Measurements from ENCODE around the gene CRABP1. TPM values are rescaled to one million over a fixed set of nuclear protein-coding genes. Genes with fewer than 3 reads are reported as not detected.

Gene CRABP1
- total RNA-seq, 1 experiment from 2014 or later: not detected

- Histone ChIP-seq H3K27me3 (ENCODE audit: insufficient read depth, low read depth) (peaks cover 18% of the 10 kb centered on the region), H3K79me2 (ENCODE audit: low read depth) (no peaks in the 10 kb centered on the region), H3F3A (ENCODE audit: insufficient read depth, low read depth) (no peaks in the 10 kb centered on the region), H3K36me3 (ENCODE audit: low read depth) (no peaks in the 10 kb centered on the region), H3K9me3 (ENCODE audit: insufficient read depth, low read depth) (no peaks in the 10 kb centered on the region), H2AFZ (no peak overlapping the region), H3K27ac (no peak overlapping the region), H3K4me3 (no peak overlapping the region), H3K9me2 (ENCODE audit: insufficient read depth) (no peaks in the 10 kb centered on the region), H3K4me1 (replicated peaks; ENCODE audit: insufficient read depth) (no peaks in the 10 kb centered on the region), H3K4me2 (no peak overlapping the region), H4K20me1 (ENCODE audit: insufficient read depth) (no peaks in the 10 kb centered on the region)
- DNase-seq: peak in 1 of 2 experiments; percentile 56
- intact Hi-C loops (cut with micrococcal nuclease; ENCODE audit: unreplicated experiment): no loop called here
- no TSS peak for BruUV-seq (replicated peaks)
- TF ChIP-seq EZH2 (IDR thresholded peaks at IDR 0.05; ENCODE audit: low read depth): no peak
- TF ChIP-seq CTCF (conservative IDR thresholded peaks at IDR 0.05): no peak
- ChIA-PET POLR2A (ENCODE audit: unreplicated experiment) (no interaction called here), CTCF (no interaction called here)
Measured at GRCh38 chr15:78392430-78392829, 52.3 kb downstream of the CRABP1 start.

- Histone ChIP-seq H4K20me1 (ENCODE audit: insufficient read depth) (no peaks in the 10 kb centered on the region), H2AFZ (no peak overlapping the region), H3K36me3 (ENCODE audit: low read depth) (no peaks in the 10 kb centered on the region), H3K4me1 (replicated peaks; ENCODE audit: insufficient read depth) (no peaks in the 10 kb centered on the region), H3K9me3 (ENCODE audit: insufficient read depth, low read depth) (no peaks in the 10 kb centered on the region), H3K9me2 (ENCODE audit: insufficient read depth) (no peaks in the 10 kb centered on the region), H3F3A (ENCODE audit: insufficient read depth, low read depth) (no peaks in the 10 kb centered on the region), H3K4me3 (no peak overlapping the region), H3K79me2 (ENCODE audit: low read depth) (no peaks in the 10 kb centered on the region), H3K27ac (no peak overlapping the region), H3K27me3 (ENCODE audit: insufficient read depth, low read depth) (peaks cover 12% of the 10 kb centered on the region; the same call in 1 of the 2 replicates), H3K4me2 (no peak overlapping the region)
- ChIA-PET CTCF (no interaction called here), POLR2A (ENCODE audit: unreplicated experiment) (no interaction called here)
- TF ChIP-seq EZH2 (IDR thresholded peaks at IDR 0.05; ENCODE audit: low read depth): no peak
- TF ChIP-seq CTCF (conservative IDR thresholded peaks at IDR 0.05): no peak
- BruUV-seq (replicated peaks): no TSS peak
- no peak for DNase-seq
- intact Hi-C loops (cut with micrococcal nuclease; ENCODE audit: unreplicated experiment): no loop called here
Measured at GRCh38 chr15:78393137-78393536, 53.0 kb downstream of the CRABP1 start.

GRCh38 chr15:78394026-78394425, 53.9 kb downstream of the CRABP1 start:
- DNase-seq: no peak
- no peaks in the 10 kb centered on the region for H3K9me3 ChIP-seq (ENCODE audit: insufficient read depth, low read depth)
- H3K4me1 ChIP-seq (replicated peaks; ENCODE audit: insufficient read depth): no peaks in the 10 kb centered on the region
- no peaks in the 10 kb centered on the region for H3K79me2 ChIP-seq (ENCODE audit: low read depth)
- H3K36me3 ChIP-seq (ENCODE audit: low read depth): no peaks in the 10 kb centered on the region
- H3K9me2 ChIP-seq (ENCODE audit: insufficient read depth): no peaks in the 10 kb centered on the region
- H3F3A ChIP-seq (ENCODE audit: insufficient read depth, low read depth): no peaks in the 10 kb centered on the region
- no peak overlapping the region for H3K4me3 ChIP-seq
- H3K27ac ChIP-seq: no peak overlapping the region
- ChIA-PET CTCF (no interaction called here), POLR2A (ENCODE audit: unreplicated experiment) (no interaction called here)
- no peaks in the 10 kb centered on the region for H4K20me1 ChIP-seq (ENCODE audit: insufficient read depth)
- no TSS peak for BruUV-seq (replicated peaks)
- H3K4me2 ChIP-seq: no peak overlapping the region
- TF ChIP-seq EZH2 (IDR thresholded peaks at IDR 0.05; ENCODE audit: low read depth) (no peak), CTCF (conservative IDR thresholded peaks at IDR 0.05) (no peak)
- intact Hi-C loops (cut with micrococcal nuclease; ENCODE audit: unreplicated experiment): no loop called here
- no peak overlapping the region for H2AFZ ChIP-seq
- H3K27me3 ChIP-seq (ENCODE audit: insufficient read depth, low read depth): peaks cover 8% of the 10 kb centered on the region; the same call in 1 of the 2 replicates

All from PC-9 (cell line).